ENCODE results near the gene CTSO.

The CTSO gene

DNA sequence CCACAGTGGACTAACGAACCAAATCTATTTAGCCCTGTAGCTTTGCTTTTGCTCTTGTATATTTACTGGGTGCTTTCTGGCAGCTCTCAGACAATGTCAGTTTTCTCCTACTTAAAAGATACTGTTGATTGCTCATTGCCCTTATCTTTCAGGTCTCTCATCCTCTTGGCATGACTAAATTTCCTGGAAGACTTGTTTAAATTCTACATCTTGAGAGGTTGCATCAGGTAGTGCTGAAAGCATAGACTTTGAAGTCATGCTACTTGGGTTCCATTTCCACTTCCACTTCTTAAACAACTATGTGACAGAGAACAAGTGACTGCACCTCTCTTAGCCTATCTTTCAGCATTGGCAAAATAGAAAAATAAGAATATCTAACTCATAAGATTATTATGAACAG, 41.8 kb downstream of the CTSO start:
- H3F3A ChIP-seq (ENCODE audit: low read depth) = no peaks in the 10 kb centered on the region
- TF ChIP-seq CTCF (conservative IDR thresholded peaks at IDR 0.05; ENCODE audit: low read length) (no peak), EZH2phosphoT487 (IDR thresholded peaks at IDR 0.05; ENCODE audit: borderline replicate concordance) (no peak)

GRCh38 chr4:155909615-155910226, 43.9 kb downstream of the CTSO start:
- no peaks in the 10 kb centered on the region for H3K36me3 ChIP-seq (ENCODE audit: insufficient read depth, low read length)
- H3K4me1 ChIP-seq (ENCODE audit: insufficient read depth, low read length, poor library complexity, severe bottlenecking) = no peaks in the 10 kb centered on the region
- H3K79me2 ChIP-seq (ENCODE audit: insufficient read depth, low read length) = no peaks in the 10 kb centered on the region
- no peaks in the 10 kb centered on the region for H4K20me1 ChIP-seq (ENCODE audit: insufficient read depth, low read length, poor library complexity, severe bottlenecking)
- no peaks in the 10 kb centered on the region for H3K9me3 ChIP-seq (ENCODE audit: insufficient read depth, low read depth, low read length)
- no peak overlapping the region for H2AFZ ChIP-seq (ENCODE audit: low read length)
- no peak for TF ChIP-seq CTCF (conservative IDR thresholded peaks at IDR 0.05; ENCODE audit: low read length)
- H3K4me3 ChIP-seq (ENCODE audit: low read length, poor library complexity, severe bottlenecking) = no peak overlapping the region
- no peaks in the 10 kb centered on the region for H3F3A ChIP-seq (ENCODE audit: low read depth)
- no peak overlapping the region for H3K4me2 ChIP-seq (ENCODE audit: low read depth, low read length, poor library complexity, severe bottlenecking)
- H3K9me2 ChIP-seq (replicated peaks; ENCODE audit: low read depth, low read length) = no peaks in the 10 kb centered on the region
- H3K9ac ChIP-seq (ENCODE audit: low read depth, low read length, poor library complexity, severe bottlenecking) = no peak overlapping the region
- H3K27me3 ChIP-seq (ENCODE audit: insufficient read depth, low read length, poor library complexity, severe bottlenecking) = no peaks in the 10 kb centered on the region

More for the DNA sequence above, 41.8 kb downstream of the CTSO start:
- no peaks in the 10 kb centered on the region for H3K36me3 ChIP-seq (ENCODE audit: insufficient read depth, low read length)
- no peaks in the 10 kb centered on the region for H4K20me1 ChIP-seq (ENCODE audit: insufficient read depth, low read length, poor library complexity, severe bottlenecking)
- H3K4me3 ChIP-seq (ENCODE audit: low read length, poor library complexity, severe bottlenecking) = no peak overlapping the region
- H3K9ac ChIP-seq (ENCODE audit: low read depth, low read length, poor library complexity, severe bottlenecking) = no peak overlapping the region
- H3K4me2 ChIP-seq (ENCODE audit: low read depth, low read length, poor library complexity, severe bottlenecking) = no peak overlapping the region
- H2AFZ ChIP-seq (ENCODE audit: low read length) = no peak overlapping the region
- no peaks in the 10 kb centered on the region for H3K9me3 ChIP-seq (ENCODE audit: insufficient read depth, low read depth, low read length)
- H3K9me2 ChIP-seq (replicated peaks; ENCODE audit: low read depth, low read length) = no peaks in the 10 kb centered on the region
- H3K4me1 ChIP-seq (ENCODE audit: insufficient read depth, low read length, poor library complexity, severe bottlenecking) = no peaks in the 10 kb centered on the region
- H3K79me2 ChIP-seq (ENCODE audit: insufficient read depth, low read length) = no peaks in the 10 kb centered on the region
- H3K27me3 ChIP-seq (ENCODE audit: insufficient read depth, low read length, poor library complexity, severe bottlenecking) = no peaks in the 10 kb centered on the region

GRCh38 chr4:155908187-155909139, 45.2 kb downstream of the CTSO start:
- Histone ChIP-seq H3F3A (ENCODE audit: low read depth) (no peaks in the 10 kb centered on the region), H3K9me3 (ENCODE audit: insufficient read depth, low read depth, low read length) (no peaks in the 10 kb centered on the region), H3K4me1 (ENCODE audit: insufficient read depth, low read length, poor library complexity, severe bottlenecking) (no peaks in the 10 kb centered on the region), H4K20me1 (ENCODE audit: insufficient read depth, low read length, poor library complexity, severe bottlenecking) (no peaks in the 10 kb centered on the region), H2AFZ (ENCODE audit: low read length) (no peak overlapping the region), H3K9me2 (replicated peaks; ENCODE audit: low read depth, low read length) (no peaks in the 10 kb centered on the region), H3K9ac (ENCODE audit: low read depth, low read length, poor library complexity, severe bottlenecking) (no peak overlapping the region), H3K4me3 (ENCODE audit: low read length, poor library complexity, severe bottlenecking) (no peak overlapping the region), H3K79me2 (ENCODE audit: insufficient read depth, low read length) (no peaks in the 10 kb centered on the region), H3K36me3 (ENCODE audit: insufficient read depth, low read length) (no peaks in the 10 kb centered on the region), H3K4me2 (ENCODE audit: low read depth, low read length, poor library complexity, severe bottlenecking) (no peak overlapping the region), H3K27me3 (ENCODE audit: insufficient read depth, low read length, poor library complexity, severe bottlenecking) (no peaks in the 10 kb centered on the region)
- no peak for TF ChIP-seq CTCF (conservative IDR thresholded peaks at IDR 0.05; ENCODE audit: low read length)
- TF ChIP-seq EZH2phosphoT487 (IDR thresholded peaks at IDR 0.05; ENCODE audit: borderline replicate concordance) = no peak

All from Loucy (cell line).